ENCODE results near the gene NUDT3. TPM values are rescaled to one million over a fixed set of nuclear protein-coding genes. Genes with fewer than 3 reads are reported as not detected.

NUDT3 gene
- total and polyA plus RNA-seq, 2 experiments from 2014 or later, result 12.1 to 31.1 TPM

DNA sequence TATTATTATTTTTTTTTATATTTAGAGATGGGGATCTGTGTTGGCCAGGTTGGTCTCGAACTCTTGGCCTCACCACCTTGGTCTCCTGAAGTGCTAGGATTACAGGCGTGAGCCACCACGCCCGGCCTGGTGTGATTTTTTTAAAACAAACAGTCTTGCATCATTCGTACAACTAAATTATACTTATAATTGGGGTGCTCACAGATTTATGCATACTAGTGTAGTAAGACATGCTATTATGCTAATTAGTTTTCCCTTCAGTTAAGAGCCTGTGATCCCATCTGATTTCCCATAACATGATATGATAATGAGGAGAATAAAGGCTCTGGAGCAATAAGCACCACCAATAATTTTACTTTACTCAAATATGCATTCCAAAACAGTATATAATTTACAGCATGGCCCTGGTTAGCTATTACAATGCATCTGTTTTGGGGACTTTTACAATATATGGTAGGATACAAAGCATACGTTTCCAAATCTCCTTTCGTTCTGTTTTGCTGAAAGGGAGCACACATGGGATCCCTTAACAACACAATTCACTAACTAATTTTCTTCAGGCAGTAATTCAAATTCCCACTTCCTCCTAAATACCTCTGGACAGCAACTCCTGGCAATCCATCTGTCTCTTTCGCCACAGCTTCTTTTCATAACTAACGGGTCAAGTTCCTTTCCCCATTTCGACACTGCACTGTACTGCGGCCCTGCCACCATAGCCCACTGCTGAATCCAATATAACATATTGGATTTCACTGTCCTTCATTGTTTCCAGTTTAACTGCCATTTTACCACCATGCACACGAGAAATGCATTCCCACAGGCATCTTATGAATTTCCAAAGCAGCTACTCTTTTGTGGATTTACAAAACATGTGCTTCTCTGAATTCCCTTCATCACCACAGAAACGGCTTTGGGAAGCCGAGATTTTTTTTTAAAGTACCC, 1.7 kb downstream of the NUDT3 start (continued):
- TF ChIP-seq, protein P1, sequence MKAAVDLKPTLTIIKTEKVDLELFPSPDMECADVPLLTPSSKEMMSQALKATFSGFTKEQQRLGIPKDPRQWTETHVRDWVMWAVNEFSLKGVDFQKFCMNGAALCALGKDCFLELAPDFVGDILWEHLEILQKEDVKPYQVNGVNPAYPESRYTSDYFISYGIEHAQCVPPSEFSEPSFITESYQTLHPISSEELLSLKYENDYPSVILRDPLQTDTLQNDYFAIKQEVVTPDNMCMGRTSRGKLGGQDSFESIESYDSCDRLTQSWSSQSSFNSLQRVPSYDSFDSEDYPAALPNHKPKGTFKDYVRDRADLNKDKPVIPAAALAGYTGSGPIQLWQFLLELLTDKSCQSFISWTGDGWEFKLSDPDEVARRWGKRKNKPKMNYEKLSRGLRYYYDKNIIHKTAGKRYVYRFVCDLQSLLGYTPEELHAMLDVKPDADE (IDR thresholded peaks at IDR 0.05), result no peak
- TF ChIP-seq ZNF114 (CRISPR knock-in tag; IDR thresholded peaks at IDR 0.05) (no peak), JUNB (IDR thresholded peaks at IDR 0.05; ENCODE audit: unreplicated experiment) (no peak), EZH2 (IDR thresholded peaks at IDR 0.05; ENCODE audit: low read depth, unreplicated experiment) (no peak), NANOG (IDR thresholded peaks at IDR 0.05; ENCODE audit: borderline replicate concordance) (no peak), EZH2phosphoT487 (IDR thresholded peaks at IDR 0.05; ENCODE audit: unreplicated experiment) (no peak), STAT1 (IDR thresholded peaks at IDR 0.05; ENCODE audit: unreplicated experiment) (no peak), CREB1 (CRISPR knock-in tag; IDR thresholded peaks at IDR 0.05; ENCODE audit: low read depth) (no peak), ZNF331 (CRISPR knock-in tag; IDR thresholded peaks at IDR 0.05; ENCODE audit: low read depth) (no peak)
- TF ChIP-seq, protein P2, sequence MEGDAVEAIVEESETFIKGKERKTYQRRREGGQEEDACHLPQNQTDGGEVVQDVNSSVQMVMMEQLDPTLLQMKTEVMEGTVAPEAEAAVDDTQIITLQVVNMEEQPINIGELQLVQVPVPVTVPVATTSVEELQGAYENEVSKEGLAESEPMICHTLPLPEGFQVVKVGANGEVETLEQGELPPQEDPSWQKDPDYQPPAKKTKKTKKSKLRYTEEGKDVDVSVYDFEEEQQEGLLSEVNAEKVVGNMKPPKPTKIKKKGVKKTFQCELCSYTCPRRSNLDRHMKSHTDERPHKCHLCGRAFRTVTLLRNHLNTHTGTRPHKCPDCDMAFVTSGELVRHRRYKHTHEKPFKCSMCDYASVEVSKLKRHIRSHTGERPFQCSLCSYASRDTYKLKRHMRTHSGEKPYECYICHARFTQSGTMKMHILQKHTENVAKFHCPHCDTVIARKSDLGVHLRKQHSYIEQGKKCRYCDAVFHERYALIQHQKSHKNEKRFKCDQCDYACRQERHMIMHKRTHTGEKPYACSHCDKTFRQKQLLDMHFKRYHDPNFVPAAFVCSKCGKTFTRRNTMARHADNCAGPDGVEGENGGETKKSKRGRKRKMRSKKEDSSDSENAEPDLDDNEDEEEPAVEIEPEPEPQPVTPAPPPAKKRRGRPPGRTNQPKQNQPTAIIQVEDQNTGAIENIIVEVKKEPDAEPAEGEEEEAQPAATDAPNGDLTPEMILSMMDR (conservative IDR thresholded peaks at IDR 0.05; ENCODE audit: low read depth in 2 of 2), result no peak
- TF ChIP-seq, protein P3, sequence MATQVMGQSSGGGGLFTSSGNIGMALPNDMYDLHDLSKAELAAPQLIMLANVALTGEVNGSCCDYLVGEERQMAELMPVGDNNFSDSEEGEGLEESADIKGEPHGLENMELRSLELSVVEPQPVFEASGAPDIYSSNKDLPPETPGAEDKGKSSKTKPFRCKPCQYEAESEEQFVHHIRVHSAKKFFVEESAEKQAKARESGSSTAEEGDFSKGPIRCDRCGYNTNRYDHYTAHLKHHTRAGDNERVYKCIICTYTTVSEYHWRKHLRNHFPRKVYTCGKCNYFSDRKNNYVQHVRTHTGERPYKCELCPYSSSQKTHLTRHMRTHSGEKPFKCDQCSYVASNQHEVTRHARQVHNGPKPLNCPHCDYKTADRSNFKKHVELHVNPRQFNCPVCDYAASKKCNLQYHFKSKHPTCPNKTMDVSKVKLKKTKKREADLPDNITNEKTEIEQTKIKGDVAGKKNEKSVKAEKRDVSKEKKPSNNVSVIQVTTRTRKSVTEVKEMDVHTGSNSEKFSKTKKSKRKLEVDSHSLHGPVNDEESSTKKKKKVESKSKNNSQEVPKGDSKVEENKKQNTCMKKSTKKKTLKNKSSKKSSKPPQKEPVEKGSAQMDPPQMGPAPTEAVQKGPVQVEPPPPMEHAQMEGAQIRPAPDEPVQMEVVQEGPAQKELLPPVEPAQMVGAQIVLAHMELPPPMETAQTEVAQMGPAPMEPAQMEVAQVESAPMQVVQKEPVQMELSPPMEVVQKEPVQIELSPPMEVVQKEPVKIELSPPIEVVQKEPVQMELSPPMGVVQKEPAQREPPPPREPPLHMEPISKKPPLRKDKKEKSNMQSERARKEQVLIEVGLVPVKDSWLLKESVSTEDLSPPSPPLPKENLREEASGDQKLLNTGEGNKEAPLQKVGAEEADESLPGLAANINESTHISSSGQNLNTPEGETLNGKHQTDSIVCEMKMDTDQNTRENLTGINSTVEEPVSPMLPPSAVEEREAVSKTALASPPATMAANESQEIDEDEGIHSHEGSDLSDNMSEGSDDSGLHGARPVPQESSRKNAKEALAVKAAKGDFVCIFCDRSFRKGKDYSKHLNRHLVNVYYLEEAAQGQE (IDR thresholded peaks at IDR 0.05; ENCODE audit: unreplicated experiment), result no peak

DNA sequence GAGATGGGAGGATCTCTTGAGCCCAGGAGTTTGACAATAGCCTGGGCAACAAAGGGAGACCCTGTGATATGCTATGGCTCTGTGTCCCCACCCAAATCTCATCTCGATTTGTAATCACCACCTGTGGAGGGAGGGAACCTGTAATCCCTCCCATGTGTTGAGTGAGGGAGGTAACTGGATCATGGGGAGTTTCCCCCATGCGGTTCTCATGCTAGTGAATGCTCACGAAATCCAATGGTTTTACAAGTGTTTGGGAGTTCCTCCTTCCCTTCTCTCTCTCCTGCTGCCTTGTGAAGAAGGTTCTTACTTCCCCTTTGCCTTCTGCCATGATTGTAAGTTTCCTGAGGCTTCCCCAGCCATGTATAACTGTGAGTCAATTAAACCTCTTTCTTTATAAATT, 3.4 kb downstream of the NUDT3 start:
- H3K36me3 ChIP-seq (ENCODE audit: insufficient read depth), result no peaks in the 10 kb centered on the region
- ATAC-seq (no peak), DNase-seq (ENCODE audit: low spot score) (peak; percentile 8)
- Mint-ChIP-seq H3K4me1 (peaks cover 31% of the 10 kb centered on the region), H3K27me3 (ENCODE audit: insufficient read depth, low read depth, poor library complexity) (peaks cover 4% of the 10 kb centered on the region), H3K27ac (no peak overlapping the region), H3K4me3 (no peak overlapping the region), H3K36me3 (ENCODE audit: low read depth) (no peaks in the 10 kb centered on the region; the same call in 2 of the 3 replicates), H3K9me3 (no peaks in the 10 kb centered on the region; the same call in 2 of the 3 replicates)
- H3K79me2 ChIP-seq (replicated peaks; ENCODE audit: insufficient read depth), result peaks cover 76% of the 10 kb centered on the region
- H2AFZ ChIP-seq, result no peak overlapping the region
- peaks cover 28% of the 10 kb centered on the region for H3K4me1 ChIP-seq (ENCODE audit: insufficient read depth)
- H3K4me2 ChIP-seq, result no peak overlapping the region
- H3K4me3 ChIP-seq, result no peak overlapping the region
- 0 out of 2 replicates have a peak, but pooled peaks cover 3% of the 10 kb centered on the region for H3F3A ChIP-seq (replicated peaks; ENCODE audit: low read depth)
- no peaks in the 10 kb centered on the region for H3K27me3 ChIP-seq (ENCODE audit: insufficient read depth)
- H3K27ac ChIP-seq (ENCODE audit: low read depth), result no peak overlapping the region
- peaks cover 14% of the 10 kb centered on the region; the same call in 1 of the 2 replicates for H4K20me1 ChIP-seq (replicated peaks; ENCODE audit: insufficient read depth)
- H3K9me2 ChIP-seq (ENCODE audit: insufficient read depth), result no peaks in the 10 kb centered on the region
- TF ChIP-seq, protein P3 (IDR thresholded peaks at IDR 0.05; ENCODE audit: unreplicated experiment), result no peak
- TF ChIP-seq, protein P1 (IDR thresholded peaks at IDR 0.05), result no peak
- TF ChIP-seq EZH2 (IDR thresholded peaks at IDR 0.05; ENCODE audit: low read depth, unreplicated experiment) (no peak), POLR2AphosphoS5 (IDR thresholded peaks at IDR 0.05; ENCODE audit: low read depth) (no peak)
